ENCODE measurements around the gene OR2T27.
"Not testable (repeated sequence)": the region's sequence is repeated elsewhere in the genome, so short reads cannot be mapped to it uniquely, and the experiment has no call there.

Gene OR2T27

GRCh38 chr1:248641583-248641982 lies 13.7 kb downstream of the OR2T27 start:
- H3K27ac ChIP-seq: not testable (repeated sequence)

DNA sequence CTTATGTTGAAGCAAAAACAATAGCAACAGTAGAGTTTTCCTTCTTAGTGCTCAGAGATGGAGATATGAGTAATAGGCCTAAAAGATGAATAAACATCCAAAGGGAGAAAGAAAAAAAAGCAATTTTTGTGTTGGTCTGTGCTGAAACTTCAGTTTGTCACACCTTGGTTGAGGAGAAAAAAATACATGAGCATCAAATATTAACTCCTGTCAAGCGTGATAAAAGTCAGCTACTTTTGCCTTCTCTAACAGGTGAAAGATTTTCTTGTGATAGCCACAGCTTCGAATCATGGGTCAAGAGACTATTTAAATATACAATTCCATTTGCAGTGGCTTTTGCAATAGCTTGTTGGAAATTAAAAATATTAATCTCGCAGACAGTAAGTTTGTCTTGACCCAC lies 14.4 kb downstream of the OR2T27 start:
- not testable (repeated sequence) for H3K27ac ChIP-seq

DNA sequence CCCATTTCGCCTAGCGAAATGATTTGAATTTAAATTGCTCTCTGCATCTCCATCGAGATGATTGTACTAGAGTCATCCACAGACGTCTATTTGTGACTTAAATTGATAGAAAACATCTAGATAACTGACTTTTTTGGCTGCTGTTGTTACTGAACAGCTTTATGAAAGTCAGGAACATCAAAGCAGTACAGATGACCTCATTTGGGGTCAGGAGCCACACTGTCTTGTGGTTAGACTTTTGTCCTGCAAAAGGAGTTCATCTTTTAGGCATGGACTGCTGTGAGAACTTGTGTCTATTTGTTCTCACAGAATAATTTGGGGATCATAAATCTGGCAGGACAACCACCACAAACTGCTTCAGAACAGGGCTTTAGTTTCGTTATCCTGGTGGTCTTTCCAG lies 15.7 kb downstream of the OR2T27 start:
- H3K27ac ChIP-seq: not testable (repeated sequence)

DNA sequence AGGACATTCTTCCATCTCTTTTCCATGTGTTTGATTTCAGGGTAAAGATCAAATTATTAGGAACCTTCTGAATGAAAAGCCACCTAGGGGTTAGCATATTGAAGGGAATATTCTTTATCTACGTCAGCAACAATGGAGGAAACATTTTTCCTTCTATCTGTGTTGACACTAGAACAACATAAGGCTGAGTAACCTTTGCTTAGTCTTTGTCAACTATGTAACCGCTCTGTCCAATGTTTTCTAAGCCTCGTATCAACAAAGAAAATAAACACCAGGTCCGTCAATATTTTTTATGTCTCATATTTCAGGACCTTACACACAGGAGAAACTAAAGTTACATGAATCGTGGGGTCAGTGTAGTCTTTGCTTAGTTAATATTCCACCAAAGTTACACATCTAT lies 18.7 kb downstream of the OR2T27 start:
- H3K27ac ChIP-seq: not testable (repeated sequence)

GRCh38 chr1:248634991-248635390 lies 20.3 kb downstream of the OR2T27 start, which contains the start of gene OR2T11:
OR2T11 (minus strand) TSS chr1:248635091; CDS start chr1:248627128, 7,963 bp downstream.
- not testable (repeated sequence) for H3K27ac ChIP-seq

- H3K27ac ChIP-seq: no peak overlapping the region
- TF ChIP-seq, protein P1, sequence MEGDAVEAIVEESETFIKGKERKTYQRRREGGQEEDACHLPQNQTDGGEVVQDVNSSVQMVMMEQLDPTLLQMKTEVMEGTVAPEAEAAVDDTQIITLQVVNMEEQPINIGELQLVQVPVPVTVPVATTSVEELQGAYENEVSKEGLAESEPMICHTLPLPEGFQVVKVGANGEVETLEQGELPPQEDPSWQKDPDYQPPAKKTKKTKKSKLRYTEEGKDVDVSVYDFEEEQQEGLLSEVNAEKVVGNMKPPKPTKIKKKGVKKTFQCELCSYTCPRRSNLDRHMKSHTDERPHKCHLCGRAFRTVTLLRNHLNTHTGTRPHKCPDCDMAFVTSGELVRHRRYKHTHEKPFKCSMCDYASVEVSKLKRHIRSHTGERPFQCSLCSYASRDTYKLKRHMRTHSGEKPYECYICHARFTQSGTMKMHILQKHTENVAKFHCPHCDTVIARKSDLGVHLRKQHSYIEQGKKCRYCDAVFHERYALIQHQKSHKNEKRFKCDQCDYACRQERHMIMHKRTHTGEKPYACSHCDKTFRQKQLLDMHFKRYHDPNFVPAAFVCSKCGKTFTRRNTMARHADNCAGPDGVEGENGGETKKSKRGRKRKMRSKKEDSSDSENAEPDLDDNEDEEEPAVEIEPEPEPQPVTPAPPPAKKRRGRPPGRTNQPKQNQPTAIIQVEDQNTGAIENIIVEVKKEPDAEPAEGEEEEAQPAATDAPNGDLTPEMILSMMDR (conservative IDR thresholded peaks at IDR 0.05): no peak
Measured at GRCh38 chr1:248631354-248632008, 23.8 kb downstream of the OR2T27 start.

- TF ChIP-seq, protein P1 (conservative IDR thresholded peaks at IDR 0.05): no peak
- H3K27ac ChIP-seq: no peak overlapping the region
Measured at GRCh38 chr1:248630551-248630950, 24.8 kb downstream of the OR2T27 start.

DNA sequence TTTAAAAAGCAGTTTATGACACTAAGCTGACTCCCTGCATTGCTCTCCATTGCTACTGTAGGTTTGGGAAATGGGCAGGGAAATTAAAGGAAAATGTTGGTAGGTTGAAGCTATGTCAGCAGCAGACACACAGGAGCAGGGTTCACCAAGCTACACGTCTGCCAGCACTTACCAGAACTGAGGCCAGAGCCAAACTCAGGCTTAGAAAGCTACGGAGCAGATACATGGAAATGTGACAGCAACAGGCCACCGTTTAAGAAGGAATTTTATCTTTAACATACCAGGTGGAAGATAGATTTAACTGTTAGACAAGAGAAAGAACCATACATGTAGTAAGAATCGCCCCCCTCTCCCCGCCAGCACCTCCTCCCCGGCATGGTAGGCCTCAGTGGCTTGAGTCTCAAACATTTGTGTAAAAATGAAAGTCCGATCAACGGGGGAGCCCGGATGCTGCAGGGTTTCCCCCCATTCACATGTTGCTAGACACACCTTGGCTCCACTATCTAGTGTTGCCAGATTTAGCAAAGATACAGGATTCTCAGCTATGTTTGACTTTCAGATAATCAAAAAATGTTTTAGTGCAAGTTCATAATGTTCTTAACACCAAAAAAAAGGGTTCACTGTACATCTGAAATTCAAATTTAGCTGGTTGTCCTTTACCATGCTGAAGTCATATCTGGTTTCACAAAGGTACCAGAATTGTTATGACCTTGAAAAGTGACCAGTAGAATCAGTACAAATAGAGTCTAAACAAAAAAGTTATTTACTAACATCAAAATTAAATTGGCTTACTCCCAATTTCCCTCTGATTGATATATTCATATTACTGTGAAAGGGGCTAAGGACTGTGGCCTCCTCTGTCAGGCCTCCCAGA lies 27.1 kb downstream of the OR2T27 start:
- TF ChIP-seq, protein P1 (conservative IDR thresholded peaks at IDR 0.05): no peak
- no peak overlapping the region for H3K27ac ChIP-seq

GRCh38 chr1:248625971-248626370 lies 29.4 kb downstream of the OR2T27 start:
- TF ChIP-seq, protein P1 (conservative IDR thresholded peaks at IDR 0.05): no peak

GRCh38 chr1:248625166-248625565 lies 30.2 kb downstream of the OR2T27 start:
- no peak overlapping the region for H3K27ac ChIP-seq
- TF ChIP-seq, protein P1 (conservative IDR thresholded peaks at IDR 0.05): no peak

More at GRCh38 chr1:248625971-248626370, 29.4 kb downstream of the OR2T27 start:
- no peak overlapping the region for H3K27ac ChIP-seq
